Liver (tissue), 9 donors: ENCODE measurements around the gene ZNF583. TPM values are rescaled to one million over a fixed set of nuclear protein-coding genes. Genes with fewer than 3 reads are reported as not detected.

Experiments used
- DNase-seq: peaks from one replicate; pipeline ENCODE4 v3.0.0-alpha.2; 2017; ENCODE audit warnings: low spot score
- H3K27ac ChIP-seq, 2 donors: one replicate each; pipeline ENCODE4 v1.7.0; 2013; ENCODE audit warnings: inconsistent platforms in 2 of 2, low read length in 2 of 2, control low read depth in 1 of 2, low read depth in 1 of 2, mild to moderate bottlenecking in 1 of 2
- H3K27me3 ChIP-seq, 4 donors: one replicate each; pipeline versions ENCODE4 v1.6.1 to v1.7.0; 2013; ENCODE audit warnings: low read length in 3 of 4, inconsistent platforms in 1 of 4, mild to moderate bottlenecking in 1 of 4, moderate library complexity in 1 of 4; ENCODE audit not compliant: control insufficient read depth in 4 of 4, insufficient read depth in 4 of 4
- H3K36me3 ChIP-seq, 4 donors: one replicate each; pipeline versions ENCODE4 v1.6.1 to v1.7.0; 2013; ENCODE audit warnings: low read length in 3 of 4, mild to moderate bottlenecking in 3 of 4, low read depth in 1 of 4, moderate library complexity in 1 of 4; ENCODE audit not compliant: control insufficient read depth in 4 of 4, insufficient read depth in 3 of 4
- H3K4me1 ChIP-seq, 4 donors: one replicate each; pipeline versions ENCODE4 v1.6.1 to v1.7.0; 2013; ENCODE audit warnings: low read length in 3 of 4, mild to moderate bottlenecking in 3 of 4, moderate library complexity in 1 of 4; ENCODE audit not compliant: control insufficient read depth in 4 of 4, insufficient read depth in 4 of 4
- H3K4me3 ChIP-seq, 3 donors: one replicate each; pipeline versions ENCODE4 v1.6.1 to v1.7.0; 2013; ENCODE audit warnings: low read length in 3 of 3, control low read depth in 1 of 3, low read depth in 1 of 3, mild to moderate bottlenecking in 1 of 3
- H3K9ac ChIP-seq, 2 donors: one replicate each; pipeline ENCODE4 v1.7.0; 2013; ENCODE audit warnings: low read length in 2 of 2, mild to moderate bottlenecking in 2 of 2, moderate library complexity in 2 of 2, control low read depth in 1 of 2, low read depth in 1 of 2
- H3K9me3 ChIP-seq, 4 donors: one replicate each; pipeline versions ENCODE4 v1.6.1 to v1.7.0; 2013; ENCODE audit warnings: low read length in 3 of 4; ENCODE audit not compliant: control insufficient read depth in 4 of 4
- CTCF ChIP-seq: fragments of 150-350 bp; IDR thresholded peaks from 2 replicates; pipeline ENCODE4 v1.5.1; 2017; ENCODE audit warnings: improper control_type of control experiment, low read depth, low read length; ENCODE audit not compliant: missing input control
- EGR1 ChIP-seq, 2 donors: IDR thresholded peaks; 2 replicates each; pipeline ENCODE4 v1.6.1; 2016 to 2018; ENCODE audit warnings: antibody characterized with exemption in 2 of 2, low read depth in 2 of 2
- FOXA1 ChIP-seq: IDR thresholded peaks from 2 replicates; pipeline ENCODE4 v1.6.1; 2016; ENCODE audit warnings: antibody characterized with exemption
- FOXA2 ChIP-seq: IDR thresholded peaks from 2 replicates; pipeline ENCODE4 v1.6.1; 2016; ENCODE audit warnings: antibody characterized with exemption
- GABPA ChIP-seq, 2 donors: IDR thresholded peaks in 1 of 2; conservative IDR thresholded peaks in 1 of 2; 2 replicates each; pipeline ENCODE4 v1.6.1; 2016; ENCODE audit warnings: antibody characterized with exemption in 2 of 2, mild to moderate bottlenecking in 1 of 2, moderate library complexity in 1 of 2
- HNF4A ChIP-seq, 2 donors: conservative IDR thresholded peaks; 2 replicates each; pipeline ENCODE4 v1.6.1; 2016; ENCODE audit warnings: antibody characterized with exemption in 2 of 2, mild to moderate bottlenecking in 2 of 2
- HNF4G ChIP-seq: IDR thresholded peaks from 2 replicates; pipeline ENCODE4 v1.6.1; 2016; ENCODE audit warnings: antibody characterized with exemption
- NR2F2 ChIP-seq: IDR thresholded peaks from 2 replicates; pipeline ENCODE4 v1.6.1; 2016; ENCODE audit warnings: antibody characterized with exemption
- RAD21 ChIP-seq, 2 donors: IDR thresholded peaks; 2 replicates each; pipeline ENCODE4 v1.6.1; 2016; ENCODE audit warnings: antibody characterized with exemption in 2 of 2, mild to moderate bottlenecking in 2 of 2
- SP1 ChIP-seq: IDR thresholded peaks from 2 replicates; pipeline ENCODE4 v1.6.1; 2018; ENCODE audit warnings: antibody characterized with exemption, mild to moderate bottlenecking
- TAF1 ChIP-seq: conservative IDR thresholded peaks from 2 replicates; pipeline ENCODE4 v1.6.1; 2016; ENCODE audit warnings: antibody characterized with exemption, mild to moderate bottlenecking
- YY1 ChIP-seq: IDR thresholded peaks from 2 replicates; pipeline ENCODE4 v1.6.1; 2016; ENCODE audit warnings: antibody characterized with exemption, mild to moderate bottlenecking
- ZBTB33 ChIP-seq: IDR thresholded peaks from 2 replicates; pipeline ENCODE4 v1.6.1; 2016; ENCODE audit warnings: antibody characterized with exemption
- WGBS: extraction: QIAGEN DNeasy Blood & Tissue Kit; methylation state at CpG from one replicate; pipeline ENCODE4 v1.1.7; 2013; 5-methylcytosine and 5-hydroxymethylcytosine counted together
- polyA plus RNA-seq, 2 donors: library from polyadenylated mRNA; stranded (reverse) in 1 of 2; unstranded in 1 of 2; fragments of 200-250 nt in 1 of 2; fragments of >200 nt in 1 of 2; fragmentation: Nextera tagmentation in 1 of 2; extraction: Ambion mirVana in 1 of 2; gene quantifications; one replicate each; pipeline versions ENCODE4 v1.2.1 to v1.2.3, GENCODE V29; 2013 to 2015
- total RNA-seq, 2 donors: library from RNA; depleted of rRNA; stranded (reverse); fragments of >200 nt; gene quantifications; one replicate each; pipeline ENCODE4 v1.2.3, GENCODE V29; 2014
- TF ChIP-seq, protein P1 (sequence below): IDR thresholded peaks from 2 replicates; pipeline ENCODE4 v1.6.1; 2016; ENCODE audit warnings: antibody characterized with exemption, mild to moderate bottlenecking
- TF ChIP-seq, protein P2 (sequence below): IDR thresholded peaks from 2 replicates; pipeline ENCODE4 v1.6.1; 2016; ENCODE audit warnings: antibody characterized with exemption
- donor health status: healthy.
- donor health status: healthy.
- donor health status: healthy.
- donor health status: healthy.
- donor health status: healthy.

The ZNF583 gene
- total and polyA plus RNA-seq, 4 donors, result 0.75 to 2.5 (median 1.9) TPM

- TF ChIP-seq ZBTB33, result no peak
- TF ChIP-seq YY1, result no peak
- TF ChIP-seq HNF4A (conservative IDR thresholded peaks at IDR 0.05), result no peak
Observed at GRCh38 chr19:56356944-56357343, 47.2 kb upstream of the ZNF583 start (continued).

GRCh38 chr19:56360841-56361240, 43.3 kb upstream of the ZNF583 start:
- Histone ChIP-seq H3K9me3 (peaks cover 7 to 21% (median 17%) of the 10 kb centered on the region in 4 donors), H3K9ac (no peak overlapping the region), H3K36me3 (peaks cover 2 to 12% (median 7%) of the 10 kb centered on the region in 4 donors), H3K4me3 (no peak overlapping the region), H3K27ac (no peak overlapping the region), H3K4me1 (peaks cover 2 to 6% (median 4%) of the 10 kb centered on the region in 4 donors), H3K27me3 (no peaks in the 10 kb centered on the region)
- no peak for TF ChIP-seq CTCF
- TF ChIP-seq, protein P1, sequence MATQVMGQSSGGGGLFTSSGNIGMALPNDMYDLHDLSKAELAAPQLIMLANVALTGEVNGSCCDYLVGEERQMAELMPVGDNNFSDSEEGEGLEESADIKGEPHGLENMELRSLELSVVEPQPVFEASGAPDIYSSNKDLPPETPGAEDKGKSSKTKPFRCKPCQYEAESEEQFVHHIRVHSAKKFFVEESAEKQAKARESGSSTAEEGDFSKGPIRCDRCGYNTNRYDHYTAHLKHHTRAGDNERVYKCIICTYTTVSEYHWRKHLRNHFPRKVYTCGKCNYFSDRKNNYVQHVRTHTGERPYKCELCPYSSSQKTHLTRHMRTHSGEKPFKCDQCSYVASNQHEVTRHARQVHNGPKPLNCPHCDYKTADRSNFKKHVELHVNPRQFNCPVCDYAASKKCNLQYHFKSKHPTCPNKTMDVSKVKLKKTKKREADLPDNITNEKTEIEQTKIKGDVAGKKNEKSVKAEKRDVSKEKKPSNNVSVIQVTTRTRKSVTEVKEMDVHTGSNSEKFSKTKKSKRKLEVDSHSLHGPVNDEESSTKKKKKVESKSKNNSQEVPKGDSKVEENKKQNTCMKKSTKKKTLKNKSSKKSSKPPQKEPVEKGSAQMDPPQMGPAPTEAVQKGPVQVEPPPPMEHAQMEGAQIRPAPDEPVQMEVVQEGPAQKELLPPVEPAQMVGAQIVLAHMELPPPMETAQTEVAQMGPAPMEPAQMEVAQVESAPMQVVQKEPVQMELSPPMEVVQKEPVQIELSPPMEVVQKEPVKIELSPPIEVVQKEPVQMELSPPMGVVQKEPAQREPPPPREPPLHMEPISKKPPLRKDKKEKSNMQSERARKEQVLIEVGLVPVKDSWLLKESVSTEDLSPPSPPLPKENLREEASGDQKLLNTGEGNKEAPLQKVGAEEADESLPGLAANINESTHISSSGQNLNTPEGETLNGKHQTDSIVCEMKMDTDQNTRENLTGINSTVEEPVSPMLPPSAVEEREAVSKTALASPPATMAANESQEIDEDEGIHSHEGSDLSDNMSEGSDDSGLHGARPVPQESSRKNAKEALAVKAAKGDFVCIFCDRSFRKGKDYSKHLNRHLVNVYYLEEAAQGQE, result no peak
- no peak for TF ChIP-seq RAD21 (IDR thresholded peaks at IDR 0.05)
- no peak for TF ChIP-seq TAF1
- no peak for TF ChIP-seq NR2F2
- no peak for TF ChIP-seq EGR1 (IDR thresholded peaks at IDR 0.05; ENCODE audit: low read depth in 2 of 2)
- TF ChIP-seq FOXA2, result no peak
- TF ChIP-seq, protein P2, sequence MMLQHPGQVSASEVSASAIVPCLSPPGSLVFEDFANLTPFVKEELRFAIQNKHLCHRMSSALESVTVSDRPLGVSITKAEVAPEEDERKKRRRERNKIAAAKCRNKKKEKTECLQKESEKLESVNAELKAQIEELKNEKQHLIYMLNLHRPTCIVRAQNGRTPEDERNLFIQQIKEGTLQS, result no peak
- no peak for TF ChIP-seq GABPA (IDR thresholded peaks at IDR 0.05 in 1 of 2, conservative IDR thresholded peaks at IDR 0.05 in 1 of 2)
- TF ChIP-seq FOXA1, result no peak
- no peak for TF ChIP-seq HNF4G
- no peak for TF ChIP-seq YY1
- no peak for TF ChIP-seq SP1
- TF ChIP-seq HNF4A (conservative IDR thresholded peaks at IDR 0.05), result no peak
- no peak for DNase-seq
- WGBS, result 97% methylated on average over 2 of the region's 2 CpGs
